Liver (tissue), 9 donors: Measurements from ENCODE around the gene EIF4G3. TPM values are rescaled to one million over a fixed set of nuclear protein-coding genes. Genes with fewer than 3 reads are reported as not detected.
"Not testable (repeated sequence)": the region's sequence is repeated elsewhere in the genome, so short reads cannot be mapped to it uniquely, and the experiment has no call there.

ENCODE experiments used
- DNase-seq: peaks from one replicate; pipeline ENCODE4 v3.0.0-alpha.2; 2017; ENCODE audit warnings: low spot score
- H3K27ac ChIP-seq, 2 donors: one replicate each; pipeline ENCODE4 v1.7.0; 2013; ENCODE audit warnings: inconsistent platforms in 2 of 2, low read length in 2 of 2, control low read depth in 1 of 2, low read depth in 1 of 2, mild to moderate bottlenecking in 1 of 2
- H3K27me3 ChIP-seq, 4 donors: one replicate each; pipeline versions ENCODE4 v1.6.1 to v1.7.0; 2013; ENCODE audit warnings: low read length in 3 of 4, inconsistent platforms in 1 of 4, mild to moderate bottlenecking in 1 of 4, moderate library complexity in 1 of 4; ENCODE audit not compliant: control insufficient read depth in 4 of 4, insufficient read depth in 4 of 4
- H3K36me3 ChIP-seq, 4 donors: one replicate each; pipeline versions ENCODE4 v1.6.1 to v1.7.0; 2013; ENCODE audit warnings: low read length in 3 of 4, mild to moderate bottlenecking in 3 of 4, low read depth in 1 of 4, moderate library complexity in 1 of 4; ENCODE audit not compliant: control insufficient read depth in 4 of 4, insufficient read depth in 3 of 4
- H3K4me1 ChIP-seq, 4 donors: one replicate each; pipeline versions ENCODE4 v1.6.1 to v1.7.0; 2013; ENCODE audit warnings: low read length in 3 of 4, mild to moderate bottlenecking in 3 of 4, moderate library complexity in 1 of 4; ENCODE audit not compliant: control insufficient read depth in 4 of 4, insufficient read depth in 4 of 4
- H3K4me3 ChIP-seq, 3 donors: one replicate each; pipeline versions ENCODE4 v1.6.1 to v1.7.0; 2013; ENCODE audit warnings: low read length in 3 of 3, control low read depth in 1 of 3, low read depth in 1 of 3, mild to moderate bottlenecking in 1 of 3
- H3K9ac ChIP-seq, 2 donors: one replicate each; pipeline ENCODE4 v1.7.0; 2013; ENCODE audit warnings: low read length in 2 of 2, mild to moderate bottlenecking in 2 of 2, moderate library complexity in 2 of 2, control low read depth in 1 of 2, low read depth in 1 of 2
- H3K9me3 ChIP-seq, 4 donors: one replicate each; pipeline versions ENCODE4 v1.6.1 to v1.7.0; 2013; ENCODE audit warnings: low read length in 3 of 4; ENCODE audit not compliant: control insufficient read depth in 4 of 4
- ATF3 ChIP-seq: IDR thresholded peaks from 2 replicates; pipeline ENCODE4 v1.6.1; 2016; ENCODE audit warnings: antibody characterized with exemption
- CTCF ChIP-seq: fragments of 150-350 bp; IDR thresholded peaks from 2 replicates; pipeline ENCODE4 v1.5.1; 2017; ENCODE audit warnings: improper control_type of control experiment, low read depth, low read length; ENCODE audit not compliant: missing input control
- EGR1 ChIP-seq, 2 donors: IDR thresholded peaks; 2 replicates each; pipeline ENCODE4 v1.6.1; 2016 to 2018; ENCODE audit warnings: antibody characterized with exemption in 2 of 2, low read depth in 2 of 2
- FOXA1 ChIP-seq: IDR thresholded peaks from 2 replicates; pipeline ENCODE4 v1.6.1; 2016; ENCODE audit warnings: antibody characterized with exemption
- FOXA2 ChIP-seq: IDR thresholded peaks from 2 replicates; pipeline ENCODE4 v1.6.1; 2016; ENCODE audit warnings: antibody characterized with exemption
- GABPA ChIP-seq, 2 donors: IDR thresholded peaks in 1 of 2; conservative IDR thresholded peaks in 1 of 2; 2 replicates each; pipeline ENCODE4 v1.6.1; 2016; ENCODE audit warnings: antibody characterized with exemption in 2 of 2, mild to moderate bottlenecking in 1 of 2, moderate library complexity in 1 of 2
- HNF4A ChIP-seq, 2 donors: conservative IDR thresholded peaks; 2 replicates each; pipeline ENCODE4 v1.6.1; 2016; ENCODE audit warnings: antibody characterized with exemption in 2 of 2, mild to moderate bottlenecking in 2 of 2
- HNF4G ChIP-seq: IDR thresholded peaks from 2 replicates; pipeline ENCODE4 v1.6.1; 2016; ENCODE audit warnings: antibody characterized with exemption
- JUND ChIP-seq, 2 donors: IDR thresholded peaks; 2 replicates each; pipeline ENCODE4 v1.6.1; 2016; ENCODE audit warnings: antibody characterized with exemption in 2 of 2
- MAX ChIP-seq: IDR thresholded peaks from 2 replicates; pipeline ENCODE4 v1.6.1; 2016; ENCODE audit warnings: antibody characterized with exemption
- NR2F2 ChIP-seq: IDR thresholded peaks from 2 replicates; pipeline ENCODE4 v1.6.1; 2016; ENCODE audit warnings: antibody characterized with exemption
- RAD21 ChIP-seq, 2 donors: IDR thresholded peaks; 2 replicates each; pipeline ENCODE4 v1.6.1; 2016; ENCODE audit warnings: antibody characterized with exemption in 2 of 2, mild to moderate bottlenecking in 2 of 2
- REST ChIP-seq: IDR thresholded peaks from 2 replicates; pipeline ENCODE4 v1.6.1; 2016; ENCODE audit warnings: antibody characterized with exemption, mild to moderate bottlenecking
- RXRA ChIP-seq, 2 donors: IDR thresholded peaks; 2 replicates each; pipeline ENCODE4 v1.6.1; 2017 to 2018; ENCODE audit warnings: antibody characterized with exemption in 2 of 2, mild to moderate bottlenecking in 1 of 2
- SP1 ChIP-seq: IDR thresholded peaks from 2 replicates; pipeline ENCODE4 v1.6.1; 2018; ENCODE audit warnings: antibody characterized with exemption, mild to moderate bottlenecking
- TAF1 ChIP-seq: conservative IDR thresholded peaks from 2 replicates; pipeline ENCODE4 v1.6.1; 2016; ENCODE audit warnings: antibody characterized with exemption, mild to moderate bottlenecking
- YY1 ChIP-seq: IDR thresholded peaks from 2 replicates; pipeline ENCODE4 v1.6.1; 2016; ENCODE audit warnings: antibody characterized with exemption, mild to moderate bottlenecking
- ZBTB33 ChIP-seq: IDR thresholded peaks from 2 replicates; pipeline ENCODE4 v1.6.1; 2016; ENCODE audit warnings: antibody characterized with exemption
- WGBS: extraction: QIAGEN DNeasy Blood & Tissue Kit; methylation state at CpG from one replicate; pipeline ENCODE4 v1.1.7; 2013; 5-methylcytosine and 5-hydroxymethylcytosine counted together
- polyA plus RNA-seq, 2 donors: library from polyadenylated mRNA; stranded (reverse) in 1 of 2; unstranded in 1 of 2; fragments of 200-250 nt in 1 of 2; fragments of >200 nt in 1 of 2; fragmentation: Nextera tagmentation in 1 of 2; extraction: Ambion mirVana in 1 of 2; gene quantifications; one replicate each; pipeline versions ENCODE4 v1.2.1 to v1.2.3, GENCODE V29; 2013 to 2015
- total RNA-seq, 2 donors: library from RNA; depleted of rRNA; stranded (reverse); fragments of >200 nt; gene quantifications; one replicate each; pipeline ENCODE4 v1.2.3, GENCODE V29; 2014
- donor health status: healthy.
- donor health status: healthy.
- donor health status: healthy.
- donor health status: healthy.
- donor health status: healthy.

The EIF4G3 gene
- total and polyA plus RNA-seq, 4 donors: 7.6 to 22.8 (median 11.7) TPM

- Histone ChIP-seq H3K27me3 (no peaks in the 10 kb centered on the region), H3K4me1 (no peaks in the 10 kb centered on the region), H3K9ac (no peak overlapping the region), H3K36me3 (peaks cover 0 to 2% (median 0%) of the 10 kb centered on the region in 4 donors), H3K9me3 (no peaks in the 10 kb centered on the region), H3K4me3 (no peak overlapping the region), H3K27ac (no peak overlapping the region)
- no peak for DNase-seq
- TF ChIP-seq YY1: no peak
- no peak for TF ChIP-seq HNF4A (conservative IDR thresholded peaks at IDR 0.05)
- TF ChIP-seq ATF3: no peak
- no peak for TF ChIP-seq FOXA1
- TF ChIP-seq RXRA (IDR thresholded peaks at IDR 0.05): no peak
- no peak for TF ChIP-seq TAF1
- no peak for TF ChIP-seq REST
- TF ChIP-seq ZBTB33: no peak
- no peak for TF ChIP-seq MAX
- TF ChIP-seq JUND (IDR thresholded peaks at IDR 0.05): no peak
- TF ChIP-seq GABPA (IDR thresholded peaks at IDR 0.05 in 1 of 2, conservative IDR thresholded peaks at IDR 0.05 in 1 of 2): no peak
- TF ChIP-seq FOXA2: no peak
- no peak for TF ChIP-seq SP1
- TF ChIP-seq HNF4G: no peak
- no peak for TF ChIP-seq NR2F2
- no peak for TF ChIP-seq CTCF
- TF ChIP-seq EGR1 (IDR thresholded peaks at IDR 0.05; ENCODE audit: low read depth in 2 of 2): no peak
- no peak for TF ChIP-seq RAD21 (IDR thresholded peaks at IDR 0.05)
Observed at GRCh38 chr1:21095976-21096375, 80.7 kb downstream of the EIF4G3 start.

GRCh38 chr1:21094282-21094681, 82.4 kb downstream of the EIF4G3 start:
- not testable (repeated sequence) for H3K9ac ChIP-seq, H3K4me1 ChIP-seq, H3K27me3 ChIP-seq, H3K27ac ChIP-seq, H3K9me3 ChIP-seq, H3K4me3 ChIP-seq, H3K36me3 ChIP-seq, DNase-seq
- 97% methylated on average over 9 of the region's 9 CpGs for WGBS

- not testable (repeated sequence) for H3K27me3 ChIP-seq, DNase-seq
- 93% methylated on average over 2 of the region's 2 CpGs for WGBS
Observed at GRCh38 chr1:21093271-21093958, 83.3 kb downstream of the EIF4G3 start.

GRCh38 chr1:21092545-21092944, 84.2 kb downstream of the EIF4G3 start:
- not testable (repeated sequence) for H3K9ac ChIP-seq, H3K27ac ChIP-seq, H3K9me3 ChIP-seq, H3K27me3 ChIP-seq, H3K36me3 ChIP-seq, DNase-seq, H3K4me1 ChIP-seq, H3K4me3 ChIP-seq
- 96% methylated on average over 1 of the region's 2 CpGs for WGBS

More at GRCh38 chr1:21093271-21093958, 83.3 kb downstream of the EIF4G3 start:
- not testable (repeated sequence) for H3K27ac ChIP-seq, H3K4me3 ChIP-seq, H3K4me1 ChIP-seq, H3K9ac ChIP-seq, H3K9me3 ChIP-seq, H3K36me3 ChIP-seq
